HG02798 (cell line): Measurements from ENCODE around the gene PALMD.

ENCODE experiments used
- ATAC-seq: cut with Tn5 transposase; IDR thresholded peaks from one replicate; pipeline ENCODE4 v1.9.1; 2021; ENCODE audit warnings: mild to moderate bottlenecking; ENCODE audit not compliant: unreplicated experiment, poor library complexity

Gene PALMD

GRCh38 chr1:99645699-99646531 is at the start of gene PALMD:
TSS of gene PALMD (plus strand) at chr1:99646113. CDS start at chr1:99646318, 205 bp downstream.
- ATAC-seq, result no peak

GRCh38 chr1:99598738-99599411 is 47.0 kb upstream of the PALMD start:
- no peak for ATAC-seq

- no peak for ATAC-seq
These were observed 46.2 kb upstream of the PALMD start for GRCh38 chr1:99599678-99600175.

GRCh38 chr1:99600782-99601181 is 45.1 kb upstream of the PALMD start:
- ATAC-seq, result no peak

- ATAC-seq, result no peak
These were observed 44.7 kb upstream of the PALMD start for GRCh38 chr1:99601208-99601607.

- no peak for ATAC-seq
These were observed 44.1 kb upstream of the PALMD start for GRCh38 chr1:99601709-99602403.

- no peak for ATAC-seq
These were observed 43.4 kb upstream of the PALMD start for GRCh38 chr1:99602404-99602969.

GRCh38 chr1:99603699-99604560 is 42.0 kb upstream of the PALMD start:
- ATAC-seq, result no peak

GRCh38 chr1:99606306-99606705 is 39.6 kb upstream of the PALMD start:
- ATAC-seq, result no peak

- ATAC-seq, result no peak
These were observed 38.3 kb upstream of the PALMD start for GRCh38 chr1:99607590-99607989.

GRCh38 chr1:99608058-99608457 is 37.9 kb upstream of the PALMD start:
- no peak for ATAC-seq

- ATAC-seq, result no peak
These were observed 32.2 kb upstream of the PALMD start for GRCh38 chr1:99613716-99614115.

GRCh38 chr1:99614728-99615127 is 31.2 kb upstream of the PALMD start:
- ATAC-seq, result no peak

GRCh38 chr1:99619583-99619982 is 26.3 kb upstream of the PALMD start:
- ATAC-seq, result no peak

GRCh38 chr1:99621340-99621901 is 24.5 kb upstream of the PALMD start:
- ATAC-seq, result no peak

- no peak for ATAC-seq
These were observed 23.1 kb upstream of the PALMD start for GRCh38 chr1:99622702-99623347.

GRCh38 chr1:99623554-99623953 is 22.4 kb upstream of the PALMD start:
- ATAC-seq, result no peak

- no peak for ATAC-seq
These were observed 18.3 kb upstream of the PALMD start for GRCh38 chr1:99627615-99628014.

GRCh38 chr1:99629164-99629563 is 16.7 kb upstream of the PALMD start:
- no peak for ATAC-seq
